NAMALWA (cell line): ENCODE measurements around the gene B4GALT4.
"Not testable (repeated sequence)": the region's sequence is repeated elsewhere in the genome, so short reads cannot be mapped to it uniquely, and the experiment has no call there.

Source experiments
- DNase-seq: peaks from one replicate; pipeline ENCODE4 v3.0.0-alpha.2; 2015; ENCODE audit warnings: low spot score

B4GALT4 gene

DNA sequence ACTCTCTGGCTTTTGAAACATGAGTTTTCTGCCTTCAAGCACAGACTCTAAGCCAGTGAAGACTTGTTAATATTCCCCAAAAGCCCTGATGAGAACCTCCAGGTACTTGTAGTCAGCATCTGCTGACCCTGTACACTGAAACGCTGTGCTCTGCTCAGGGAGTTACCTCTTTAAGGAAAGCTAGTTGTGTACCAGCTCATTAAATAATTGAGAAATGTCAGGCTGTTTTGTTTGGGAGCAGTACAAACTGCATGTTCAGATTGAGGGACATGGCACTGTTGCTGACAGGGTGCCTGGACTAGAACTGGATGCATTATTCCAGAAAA is 45.6 kb downstream of the B4GALT4 start:
- DNase-seq = no peak

DNA sequence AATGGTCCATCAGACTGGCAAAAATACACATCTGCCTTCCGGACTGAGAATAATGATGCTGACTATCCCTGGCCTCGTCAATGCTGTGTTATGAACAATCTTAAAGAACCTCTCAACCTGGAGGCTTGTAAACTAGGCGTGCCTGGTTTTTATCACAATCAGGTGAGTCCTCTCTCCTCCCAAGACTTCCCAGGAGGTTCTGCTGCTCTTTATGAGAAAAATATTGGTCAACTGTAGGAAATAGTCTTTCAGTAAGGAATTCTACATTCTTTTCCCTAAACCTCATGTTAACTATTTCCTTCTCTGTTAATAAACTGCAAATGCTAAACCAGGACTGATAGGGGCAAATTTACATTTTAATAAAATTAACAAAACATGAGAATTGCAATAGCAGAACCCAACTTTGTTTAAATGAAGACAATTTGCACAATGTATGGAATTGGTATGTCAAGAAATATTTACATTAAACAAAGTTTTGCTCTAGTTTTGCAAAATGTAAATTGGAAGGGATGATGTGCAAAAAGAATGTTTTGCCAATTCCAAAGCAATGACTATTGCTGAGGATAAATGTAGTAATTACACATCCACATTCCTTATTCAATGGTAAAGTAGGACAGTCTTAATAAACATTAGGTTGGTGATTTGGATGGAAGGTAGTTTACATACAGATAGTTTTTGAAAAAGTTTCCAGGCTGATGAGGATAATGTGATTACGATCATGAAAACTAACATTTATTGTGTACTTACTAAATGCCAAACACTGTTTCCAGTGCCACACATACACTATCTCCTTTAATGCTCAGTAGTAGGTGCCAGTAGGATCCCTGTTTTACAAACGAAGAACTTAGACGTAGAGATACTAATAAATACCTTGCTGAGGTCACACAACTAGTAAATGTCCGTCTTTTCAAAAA is 46.2 kb downstream of the B4GALT4 start:
- DNase-seq = no peak

DNA sequence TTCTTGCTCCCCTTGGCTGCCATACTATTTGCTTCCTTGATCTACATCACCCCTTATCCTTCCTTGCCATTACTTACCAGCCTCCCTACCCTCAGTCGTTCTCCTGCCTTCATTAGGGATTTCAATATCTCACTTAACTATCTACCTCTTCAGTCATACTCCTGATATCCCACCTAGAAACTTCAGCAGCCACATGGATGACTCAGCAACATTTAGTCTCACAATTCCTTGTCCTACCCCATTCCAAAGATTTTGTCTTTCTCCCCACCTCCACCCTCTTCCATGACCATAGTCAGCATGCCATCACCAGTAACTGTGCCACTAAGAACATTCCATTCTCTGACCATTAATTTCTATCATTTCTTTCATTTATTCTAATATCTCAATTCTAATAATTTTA is 48.9 kb downstream of the B4GALT4 start:
- no peak for DNase-seq

DNA sequence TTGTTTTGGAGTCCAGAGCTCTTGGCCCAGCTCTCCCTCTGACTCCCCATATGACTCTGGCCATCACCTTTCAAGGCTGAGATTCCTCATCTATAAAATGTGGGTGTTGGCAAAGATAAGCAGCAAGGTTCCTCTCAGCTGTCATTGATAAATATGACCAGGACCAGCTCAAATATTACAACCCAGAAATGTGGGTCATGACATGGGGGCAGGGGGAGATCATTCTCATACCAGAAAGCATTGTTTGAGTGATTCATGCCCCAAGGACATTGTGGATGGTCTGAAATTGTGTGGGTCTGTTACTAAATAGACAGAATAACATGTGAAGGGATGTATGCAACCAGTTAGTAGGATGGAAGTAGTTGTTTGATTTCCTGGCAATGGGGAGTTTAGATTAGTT is 53.4 kb downstream of the B4GALT4 start:
- DNase-seq = no peak

DNA sequence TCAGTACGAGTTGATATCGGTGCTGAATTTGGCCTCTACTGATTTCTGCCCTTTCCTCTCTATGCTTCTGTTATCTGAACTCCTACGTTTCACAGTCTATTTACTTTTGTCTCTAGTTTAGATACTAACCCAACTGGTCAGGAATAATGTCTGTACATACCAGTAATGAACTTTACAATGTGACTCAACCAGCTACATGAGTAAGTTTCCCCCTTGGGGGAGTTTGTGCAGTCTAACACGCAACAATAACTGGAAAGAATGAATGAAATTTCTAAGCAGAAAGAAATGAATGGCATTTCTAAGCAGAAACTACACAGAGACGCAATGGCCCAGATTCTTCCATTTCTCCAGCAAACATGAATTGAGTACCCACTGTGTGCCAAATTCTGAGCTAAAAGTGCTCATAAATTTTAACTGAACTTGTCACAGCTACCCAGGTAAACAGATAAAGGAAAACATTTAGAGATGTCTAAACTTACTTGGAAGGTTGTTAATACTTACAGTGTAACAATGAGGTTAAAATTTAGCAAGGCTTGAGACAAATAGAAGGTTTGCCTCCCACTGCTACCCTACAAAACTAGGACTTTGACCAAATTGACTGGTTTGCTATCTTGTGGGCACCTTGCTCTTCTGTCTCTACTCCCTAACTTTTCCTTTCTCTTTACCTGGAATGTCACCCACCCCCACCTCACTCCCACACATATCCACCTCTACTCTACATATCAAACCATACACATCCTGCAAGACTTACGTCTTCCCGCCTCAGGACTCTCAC is 55.7 kb downstream of the B4GALT4 start:
- no peak for DNase-seq

DNA sequence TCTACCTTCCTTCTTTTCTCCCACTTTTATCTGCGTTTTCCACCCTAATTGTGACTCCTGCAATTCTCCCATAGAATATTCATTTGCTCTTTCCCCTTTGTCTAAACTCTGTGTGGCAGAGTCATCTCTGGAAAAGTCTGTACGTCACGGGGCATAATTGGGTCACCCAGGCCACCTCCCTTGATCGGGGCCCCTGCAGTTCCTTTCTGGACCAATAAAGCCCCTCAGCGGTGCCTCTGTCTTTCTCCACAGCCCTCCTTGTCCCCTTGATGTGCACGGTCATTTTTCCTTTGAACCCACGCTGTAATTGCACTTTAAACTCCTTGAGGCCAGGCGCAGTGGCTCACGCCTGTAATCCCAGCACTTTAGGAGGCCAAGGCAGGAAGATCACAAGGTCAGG is 56.6 kb downstream of the B4GALT4 start:
- no peak for DNase-seq

DNA sequence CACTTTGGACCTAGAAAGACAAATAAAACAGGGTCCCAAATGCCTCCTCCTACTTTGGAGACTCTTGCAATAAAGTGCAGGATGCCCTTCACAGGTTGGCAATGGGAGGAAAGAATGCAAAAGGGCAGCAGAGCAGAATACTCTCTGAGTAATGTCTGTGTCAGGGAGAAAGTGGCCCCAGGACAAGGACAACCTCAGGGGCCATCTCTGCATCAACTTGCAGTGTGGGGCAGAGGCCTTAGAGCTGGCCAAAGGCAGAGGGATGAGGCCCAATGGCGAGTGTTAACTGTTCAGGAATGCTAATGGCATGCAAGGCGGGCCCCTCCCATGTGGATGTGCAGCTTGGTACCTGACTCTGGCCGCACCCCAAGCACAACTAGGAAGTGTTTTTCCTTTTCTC is 58.9 kb downstream of the B4GALT4 start:
- no peak for DNase-seq

DNA sequence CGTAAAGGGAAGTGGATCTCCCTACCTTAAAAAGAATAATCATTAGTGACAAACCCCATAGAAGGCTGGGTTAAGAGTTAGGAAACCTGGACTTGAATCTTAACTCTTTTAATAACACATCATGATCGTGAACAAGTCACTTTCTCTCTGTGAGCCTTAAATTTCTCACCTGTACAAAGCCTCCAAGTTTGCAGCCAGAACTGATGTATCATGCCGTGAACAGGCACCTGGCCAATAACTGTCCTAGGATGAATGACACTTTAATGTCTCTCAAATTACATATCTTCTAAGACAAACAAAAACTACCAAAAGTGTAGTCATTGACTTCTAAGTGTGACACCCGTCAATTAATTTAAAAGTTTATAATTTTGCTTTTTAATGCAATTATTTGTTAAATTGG is 63.4 kb downstream of the B4GALT4 start:
- no peak for DNase-seq

DNA sequence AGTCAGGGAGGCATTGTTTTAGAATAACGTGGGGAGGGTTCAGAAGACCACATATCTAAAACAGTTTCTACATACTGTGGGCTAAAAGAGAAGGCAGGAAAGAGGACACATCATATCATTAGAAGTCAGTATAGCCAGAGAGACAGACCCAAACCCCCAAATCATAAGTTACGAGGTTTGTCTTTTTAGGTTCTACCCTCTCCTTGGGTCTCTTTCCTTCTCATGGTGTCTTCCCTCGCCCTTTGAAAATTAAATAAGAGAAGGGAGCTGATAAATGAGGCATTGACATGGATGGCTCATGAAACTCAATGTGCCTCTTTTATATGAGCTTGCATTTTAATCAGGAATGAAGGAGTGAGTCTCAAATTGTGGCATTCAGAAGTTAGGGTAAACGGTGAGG is 63.9 kb downstream of the B4GALT4 start:
- no peak for DNase-seq

DNA sequence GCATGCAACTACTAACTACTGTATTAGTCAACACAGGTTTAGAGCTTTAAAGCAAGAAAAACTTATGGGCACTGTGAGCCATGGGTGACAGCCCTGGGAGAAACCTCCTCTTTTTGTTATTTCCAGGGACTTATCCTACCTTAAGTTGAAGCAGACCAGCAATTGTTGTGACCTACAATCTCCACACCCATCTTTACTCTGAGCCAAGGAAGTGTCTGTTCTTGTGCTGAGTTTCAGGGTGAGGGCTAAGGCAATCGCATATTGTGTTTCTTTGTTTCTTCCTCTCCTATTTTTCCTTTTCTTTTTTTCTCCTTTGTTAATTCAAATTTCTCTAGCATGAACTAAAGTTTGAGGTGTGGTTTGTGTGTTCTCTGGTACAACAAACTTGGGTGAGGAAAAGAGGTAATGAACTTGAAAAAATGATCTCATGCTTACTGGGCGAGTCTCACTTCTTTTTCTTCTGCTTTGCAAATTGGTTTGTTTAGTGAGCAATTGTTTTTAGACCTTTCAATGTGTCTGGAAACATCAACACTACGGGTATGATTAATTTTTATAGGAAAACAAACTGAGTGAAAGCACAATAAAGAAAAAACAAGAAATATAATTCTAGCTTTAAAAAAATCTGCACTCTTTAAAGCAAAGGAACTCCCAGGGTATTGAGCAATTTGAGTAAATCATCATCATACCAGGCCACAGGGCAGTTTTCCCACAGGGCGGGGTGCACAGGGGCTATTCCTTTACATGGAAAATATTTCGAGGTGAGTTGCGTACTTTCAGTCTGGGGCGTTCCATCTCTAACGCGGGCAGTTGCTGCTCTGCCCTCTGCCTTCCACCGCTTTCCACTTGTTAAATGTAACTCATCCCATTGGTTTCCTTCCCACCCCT is 64.6 kb downstream of the B4GALT4 start:
- no peak for DNase-seq

DNA sequence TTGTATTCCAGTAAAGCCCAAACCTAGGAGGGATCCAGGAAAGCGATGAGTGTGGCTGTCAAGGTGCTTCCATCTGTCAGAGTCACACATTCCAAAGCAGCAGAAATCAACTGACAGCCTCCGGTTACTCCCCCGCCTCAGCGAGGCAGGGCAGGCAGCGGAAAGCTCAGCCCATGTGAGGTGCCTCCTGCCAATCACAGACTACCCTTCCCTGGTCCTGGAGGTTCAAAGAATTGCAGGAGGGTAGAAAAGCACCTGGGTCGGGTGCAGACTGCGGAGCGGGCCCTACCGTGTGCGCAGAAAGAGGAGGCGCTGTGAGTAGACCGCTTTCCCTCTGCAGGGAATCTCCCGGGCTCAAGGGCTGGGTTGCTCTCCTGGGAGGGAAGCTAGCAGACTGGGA is 67.4 kb downstream of the B4GALT4 start, which contains the start of gene UPK1B:
UPK1B (plus strand) TSS at position 274 of the 400 bp plus-strand sequence. CDS start 13,144 bp downstream, outside the sequence.
- no peak for DNase-seq

DNA sequence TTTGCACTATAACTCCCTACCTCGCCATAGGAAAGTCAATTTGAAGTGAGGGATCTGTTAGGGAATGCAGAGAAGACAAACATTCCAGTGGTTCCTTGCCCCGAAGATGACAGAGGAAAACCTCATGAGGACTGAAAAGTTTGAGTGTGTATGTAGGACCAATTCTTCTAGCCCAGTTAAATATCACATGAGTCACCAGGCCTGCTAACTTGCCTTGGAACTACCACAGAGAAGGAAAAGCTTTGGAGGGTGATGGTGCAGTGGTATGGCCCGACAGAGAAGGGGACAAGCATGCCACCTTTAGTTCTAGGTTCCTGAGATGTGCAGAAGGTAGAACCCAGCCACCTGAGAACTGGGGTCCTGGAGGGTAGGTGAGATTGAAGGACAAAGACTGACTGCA is 69.9 kb downstream of the B4GALT4 start:
- DNase-seq = no peak

DNA sequence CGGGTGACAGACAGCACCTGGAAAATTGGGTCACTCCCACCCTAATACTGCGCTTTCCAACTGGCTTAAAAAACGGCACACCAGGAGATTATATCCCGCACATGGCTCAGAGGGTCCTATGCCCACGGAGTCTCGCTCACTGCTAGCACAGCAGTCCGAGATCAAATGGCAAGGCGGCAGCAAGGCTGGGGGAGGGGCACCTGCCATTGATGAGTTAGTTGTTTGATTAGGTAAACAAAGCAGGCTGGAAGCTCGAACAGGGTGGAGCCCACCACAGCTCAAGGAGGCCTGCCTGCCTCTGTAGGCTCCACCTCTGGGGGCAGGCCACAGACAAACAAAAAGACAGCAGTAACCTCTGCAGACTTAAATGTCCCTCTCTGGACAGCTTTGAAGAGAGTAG is 75.9 kb downstream of the B4GALT4 start:
- not testable (repeated sequence) for DNase-seq
